H1 (cell line): ENCODE data around the gene SAP30L. TPM values are rescaled to one million over a fixed set of nuclear protein-coding genes. Genes with fewer than 3 reads are reported as not detected.

ENCODE experiments used
- CTCF ChIA-PET: fragments of 300-600 bp; sonication (Branson Sonifier 250); formaldehyde crosslinking; loops from one replicate; lab custom pipeline; 2021; ENCODE audit not compliant: partially characterized antibody; lab: Charles Lee
- POLR2A ChIA-PET: fragments of 300-600 bp; sonication (Branson Sonifier 250); formaldehyde crosslinking; loops from one replicate; lab custom pipeline; 2021; ENCODE audit warnings: inconsistent platforms; ENCODE audit not compliant: partially characterized antibody; lab: Charles Lee
- DNase-seq, 2 experiments: peaks; one replicate each; pipeline versions ENCODE4 v3.0.0 to v3.0.0-alpha.2; 2010 to 2022; ENCODE audit warnings: low spot score in 2 of 2, low read depth in 1 of 2, mixed read lengths in 1 of 2
- FAIRE-seq: peaks from 2 replicates; lab custom pipeline; 2011; peaks lifted over from hg19 to GRCh38; lab: Jason Lieb, UNC
- H2AFZ ChIP-seq: 2 replicates; pipeline ENCODE4 v1.8.1; 2012; ENCODE audit warnings: low read length, inconsistent platforms
- H2AK5ac ChIP-seq: 2 replicates; pipeline ENCODE4 v1.6.1; 2013; ENCODE audit warnings: low read depth, low read length
- H2BK120ac ChIP-seq: replicated peaks from 2 replicates; pipeline ENCODE3; 2013; ENCODE audit warnings: low read depth, low read length, inconsistent platforms
- H2BK12ac ChIP-seq: 2 replicates; pipeline ENCODE4 v1.6.1; 2013; ENCODE audit warnings: low read depth, low read length
- H2BK15ac ChIP-seq: 2 replicates; pipeline ENCODE4 v1.6.1; 2013; ENCODE audit warnings: low read length
- H2BK20ac ChIP-seq: 2 replicates; pipeline ENCODE4 v1.6.1; 2013; ENCODE audit warnings: low read length
- H2BK5ac ChIP-seq: 2 replicates; pipeline ENCODE4 v1.6.1; 2013; ENCODE audit warnings: low read depth, low read length
- H3K14ac ChIP-seq: 2 replicates; pipeline ENCODE4 v1.6.1; 2013; ENCODE audit warnings: inconsistent platforms; ENCODE audit not compliant: insufficient read length
- H3K18ac ChIP-seq: 2 replicates; pipeline ENCODE4 v1.6.1; 2013; ENCODE audit warnings: low read length; ENCODE audit errors: extremely low read depth
- H3K23ac ChIP-seq: 2 replicates; pipeline ENCODE4 v1.6.1; 2013; ENCODE audit warnings: inconsistent platforms; ENCODE audit not compliant: insufficient read length
- H3K23me2 ChIP-seq: 2 replicates; pipeline ENCODE4 v1.6.1; 2013; ENCODE audit warnings: low read depth, low read length
- H3K27ac ChIP-seq: 2 replicates; pipeline ENCODE4 v1.6.1; 2011; ENCODE audit warnings: low read depth, low read length, inconsistent platforms
- H3K27me3 ChIP-seq, 4 experiments: replicated peaks in 1 of 4; 1 replicate in 1 of 4; 2 replicates in 3 of 4; pipeline versions ENCODE4 v1.6.1 to v1.8.1; 2011 to 2013; ENCODE audit warnings: low read length in 3 of 4, mild to moderate bottlenecking in 3 of 4, inconsistent platforms in 2 of 4, mixed read lengths in 2 of 4, moderate library complexity in 1 of 4; ENCODE audit not compliant: control insufficient read depth in 3 of 4, insufficient read depth in 3 of 4; ENCODE audit errors: extremely low read depth in 1 of 4
- H3K36me3 ChIP-seq, 4 experiments: 2 replicates each; pipeline versions ENCODE4 v1.6.1 to v1.8.1; 2011 to 2013; ENCODE audit warnings: mild to moderate bottlenecking in 4 of 4, low read length in 3 of 4, moderate library complexity in 2 of 4, control low read depth in 1 of 4, inconsistent platforms in 1 of 4; ENCODE audit not compliant: insufficient read depth in 4 of 4, control insufficient read depth in 2 of 4
- H3K4ac ChIP-seq: replicated peaks from 2 replicates; pipeline ENCODE3; 2013; ENCODE audit warnings: low read length, low read depth, mixed read lengths, inconsistent platforms; ENCODE audit not compliant: insufficient read length
- H3K4me1 ChIP-seq, 4 experiments: replicated peaks in 1 of 4; 1 replicate in 1 of 4; 2 replicates in 3 of 4; pipeline versions ENCODE4 v1.6.1 to v1.8.1; 2011 to 2013; ENCODE audit warnings: low read length in 3 of 4, inconsistent platforms in 2 of 4, mixed read lengths in 1 of 4; ENCODE audit not compliant: insufficient read depth in 4 of 4, control insufficient read depth in 3 of 4
- H3K4me2 ChIP-seq, 2 experiments: 2 replicates each; pipeline versions ENCODE4 v1.6.1 to v1.8.1; 2011 to 2013; ENCODE audit warnings: low read depth in 2 of 2, low read length in 2 of 2, control low read depth in 1 of 2, inconsistent platforms in 1 of 2, mild to moderate bottlenecking in 1 of 2; ENCODE audit not compliant: insufficient read depth in 1 of 2
- H3K4me3 ChIP-seq, 4 experiments: fragments of 200-600, 300-600 bp in 1 of 4; sonication (generic), shearing (Covaris generic), sonication (Bioruptor Twin) in 1 of 4; 2 replicates each; pipeline versions ENCODE4 v1.5.1 to v1.8.1; 2011 to 2016; ENCODE audit warnings: low read length in 4 of 4, low read depth in 3 of 4, control low read depth in 2 of 4, inconsistent platforms in 2 of 4, mild to moderate bottlenecking in 2 of 4, mixed read lengths in 1 of 4, moderate library complexity in 1 of 4; ENCODE audit not compliant: insufficient read depth in 2 of 4; ENCODE audit errors: extremely low read depth in 1 of 4
- H3K56ac ChIP-seq: replicated peaks from 2 replicates; pipeline ENCODE3; 2013; ENCODE audit warnings: low read depth, mild to moderate bottlenecking, mixed read lengths, low read length, inconsistent platforms; ENCODE audit not compliant: insufficient read length
- H3K79me1 ChIP-seq: 2 replicates; pipeline ENCODE4 v1.6.1; 2013; ENCODE audit warnings: low read depth, low read length, control low read depth
- H3K79me2 ChIP-seq, 2 experiments: 2 replicates each; pipeline versions ENCODE4 v1.6.1 to v1.8.1; 2012 to 2013; ENCODE audit warnings: low read length in 2 of 2, mild to moderate bottlenecking in 2 of 2, inconsistent platforms in 1 of 2; ENCODE audit not compliant: insufficient read depth in 2 of 2, control insufficient read depth in 1 of 2
- H3K9ac ChIP-seq, 4 experiments: replicated peaks in 1 of 4; 1 replicate in 1 of 4; 2 replicates in 3 of 4; pipeline versions ENCODE4 v1.6.1 to v1.8.1; 2011 to 2013; ENCODE audit warnings: low read depth in 3 of 4, low read length in 3 of 4, control low read depth in 2 of 4, mild to moderate bottlenecking in 2 of 4, moderate library complexity in 2 of 4, inconsistent platforms in 1 of 4; ENCODE audit errors: extremely low read depth in 1 of 4
- H3K9me3 ChIP-seq, 2 experiments: 2 replicates each; pipeline versions ENCODE4 v1.6.1 to v1.8.1; 2012 to 2013; ENCODE audit warnings: mild to moderate bottlenecking in 2 of 2, moderate library complexity in 2 of 2, control low read depth in 1 of 2, inconsistent platforms in 1 of 2, low read depth in 1 of 2, low read length in 1 of 2, mixed read lengths in 1 of 2; ENCODE audit not compliant: insufficient read depth in 2 of 2
- H4K20me1 ChIP-seq, 2 experiments: replicated peaks in 1 of 2; 2 replicates each; pipeline versions ENCODE3 to v1.8.1; 2011 to 2013; ENCODE audit warnings: inconsistent platforms in 2 of 2, low read length in 2 of 2, mild to moderate bottlenecking in 1 of 2; ENCODE audit not compliant: insufficient read depth in 2 of 2, control insufficient read depth in 1 of 2
- H4K5ac ChIP-seq: 2 replicates; pipeline ENCODE4 v1.6.1; 2013; ENCODE audit warnings: low read length, low read depth, mixed read lengths, inconsistent platforms; ENCODE audit not compliant: insufficient read length
- H4K8ac ChIP-seq: 2 replicates; pipeline ENCODE4 v1.8.0; 2013; ENCODE audit warnings: mild to moderate bottlenecking, moderate library complexity, low read length, inconsistent platforms; ENCODE audit not compliant: insufficient read depth; ENCODE audit errors: extremely low read depth
- H4K91ac ChIP-seq: replicated peaks from 2 replicates; pipeline ENCODE3; 2013; ENCODE audit warnings: low read length, mixed read lengths, inconsistent platforms; ENCODE audit not compliant: insufficient read length
- BACH1 ChIP-seq: IDR thresholded peaks from 2 replicates; pipeline ENCODE4 v1.6.1; 2012; ENCODE audit warnings: low read length, improper control_type of control experiment
- CHD1 ChIP-seq: IDR thresholded peaks from 2 replicates; pipeline ENCODE4 v1.6.1; 2012; ENCODE audit warnings: low read depth, low read length, improper control_type of control experiment
- EP300 ChIP-seq, 2 experiments: IDR thresholded peaks; 1 replicate in 1 of 2; 2 replicates in 1 of 2; pipeline ENCODE4 v1.6.1; 2011 to 2012; ENCODE audit warnings: low read depth in 2 of 2, low read length in 2 of 2, mild to moderate bottlenecking in 2 of 2, borderline replicate concordance in 1 of 2, inconsistent platforms in 1 of 2, moderate library complexity in 1 of 2
- EZH2 ChIP-seq: fragments of 200-600 bp; sonication (generic); IDR thresholded peaks from 2 replicates; pipeline ENCODE4 v1.7.1; 2012; ENCODE audit warnings: low read depth, mild to moderate bottlenecking, moderate library complexity, low read length, inconsistent platforms; ENCODE audit not compliant: severe bottlenecking
- RXRA ChIP-seq: IDR thresholded peaks from 2 replicates; pipeline ENCODE4 v1.6.1; 2011; ENCODE audit warnings: low read depth, mild to moderate bottlenecking, low read length, moderate library complexity; ENCODE audit not compliant: insufficient read depth
- SAP30 ChIP-seq: fragments of 300-600 bp; sonication (generic); IDR thresholded peaks from 2 replicates; pipeline ENCODE4 v1.7.1; 2012; ENCODE audit warnings: low read length, moderate library complexity, mild to moderate bottlenecking, inconsistent platforms; ENCODE audit not compliant: insufficient read depth, insufficient replicate concordance
- SUZ12 ChIP-seq: fragments of 200-600 bp; sonication (generic); IDR thresholded peaks from 2 replicates; pipeline ENCODE4 v1.6.1; 2012; ENCODE audit warnings: mild to moderate bottlenecking, inconsistent platforms, low read length, moderate library complexity, mixed read lengths
- WGBS, 2 experiments: shearing (Covaris generic) in 1 of 2; methylation state at CpG; one replicate each; pipeline versions ENCODE4 v1.1.6 to v1.1.7; 2013 to 2015; ENCODE audit warnings: low lambda C conversion rate in 2 of 2, mixed read lengths in 2 of 2, inconsistent platforms in 1 of 2, low coverage in 1 of 2, missing lambda C conversion rate in 1 of 2; ENCODE audit not compliant: insufficient replicate concordance in 2 of 2, insufficient coverage in 1 of 2, insufficient read length in 1 of 2; ENCODE audit errors: extremely low coverage in 1 of 2, missing lambda C conversion rate in 1 of 2; 5-methylcytosine and 5-hydroxymethylcytosine counted together
- polyA plus RNA-seq, 7 experiments: library from polyadenylated mRNA; depleted of rRNA in 3 of 7; stranded (reverse) in 5 of 7; unstranded in 2 of 7; fragments of >200 nt in 5 of 7; fragments of 200-250 nt in 2 of 7; gene quantifications; 1 replicate in 5 of 7; 2 replicates in 1 of 7; 4 replicates in 1 of 7; pipeline versions ENCODE4 v1.2.1 to v1.2.3, GENCODE V29; 2011 to 2013; ENCODE audit warnings: missing spikeins in 2 of 7, mixed read lengths in 2 of 7
- total RNA-seq: library from RNA; stranded (reverse); fragmentation: NEBNext Ultra II Directional; extraction: Animal tissue kit (Norgen Biotek cat#: 25700); gene quantifications from 2 replicates; pipeline ENCODE4 v1.2.1, GENCODE V29; 2021
- TF ChIP-seq, protein P1 (sequence below): IDR thresholded peaks from 2 replicates; pipeline ENCODE4 v1.6.1; 2012; ENCODE audit warnings: inconsistent platforms

The SAP30L gene
- total and polyA plus RNA-seq, 2 of the 8 experiments (the other 6 are each of a cell fraction or from before 2014, with no cell fraction given): 12.2 to 31.5 TPM

DNA sequence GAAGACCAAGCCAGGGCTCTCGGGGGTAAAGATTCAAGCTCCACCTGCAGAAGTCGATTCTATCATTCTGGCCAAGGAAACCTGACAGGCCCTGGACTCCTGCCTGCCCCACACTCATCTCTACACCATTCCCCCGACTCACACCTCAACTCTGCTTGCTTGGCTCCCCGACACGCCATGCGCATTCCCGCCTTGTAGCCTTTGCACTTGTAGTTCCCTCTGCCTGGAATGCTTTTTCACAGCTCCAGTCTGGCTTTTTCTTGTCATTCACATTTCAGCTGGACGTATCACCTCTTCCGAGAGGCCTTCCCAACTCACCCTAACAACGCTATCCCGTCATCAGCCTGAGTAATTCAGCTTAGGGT, 60.9 kb downstream of the SAP30L start:
- DNase-seq (no peak), FAIRE-seq (no peak)
- no peak overlapping the region for H3K9ac ChIP-seq
- no peak overlapping the region for H2AK5ac ChIP-seq
- no peak overlapping the region for H2BK20ac ChIP-seq
- H3K36me3 ChIP-seq: no peaks in the 10 kb centered on the region
- H2BK120ac ChIP-seq: no peak overlapping the region
- H3K4me2 ChIP-seq: no peak overlapping the region
- no peak overlapping the region for H4K8ac ChIP-seq
- H3K9me3 ChIP-seq: no peaks in the 10 kb centered on the region
- H3K18ac ChIP-seq: no peak overlapping the region
- no peak overlapping the region for H2BK5ac ChIP-seq
- H3K79me1 ChIP-seq: no peaks in the 10 kb centered on the region
- H4K91ac ChIP-seq: no peak overlapping the region
- no peak overlapping the region for H3K27ac ChIP-seq
- H3K4me1 ChIP-seq: peaks cover 1 to 7% (median 4%) of the 10 kb centered on the region in 4 experiments; a peak in 4 of 7 replicates
- H3K23me2 ChIP-seq: no peaks in the 10 kb centered on the region
- no peaks in the 10 kb centered on the region for H4K20me1 ChIP-seq
- no peak overlapping the region for H3K14ac ChIP-seq
- no peaks in the 10 kb centered on the region for H3K27me3 ChIP-seq
- no peak overlapping the region for H4K5ac ChIP-seq
- no peak overlapping the region; the same call in 1 of the 2 replicates for H2BK12ac ChIP-seq
- H2AFZ ChIP-seq: no peak overlapping the region
- no peak overlapping the region for H3K56ac ChIP-seq
- no peaks in the 10 kb centered on the region for H3K79me2 ChIP-seq
- H2BK15ac ChIP-seq: no peak overlapping the region
- ChIA-PET POLR2A (interaction anchor here (3.0 kb wide), 1 partner anchor 15 kb away, joined by 7 read pairs; no protein-coding TSS in a partner anchor), CTCF (interaction anchor here (1.7 to 7.9 kb wide), 5 partner anchors 12 to 104 kb away, joined by 3 to 87 read pairs (median 15); no protein-coding TSS in a partner anchor)
- no peak overlapping the region for H3K4me3 ChIP-seq
- TF ChIP-seq EZH2 (no peak), EP300 (IDR thresholded peaks at IDR 0.05; ENCODE audit: borderline replicate concordance in 1 of 2, low read depth in 2 of 2, low read length in 2 of 2) (no peak), SUZ12 (no peak), BACH1 (no peak), CHD1 (no peak), RXRA (no peak), SAP30 (no peak)
- TF ChIP-seq, protein P1, sequence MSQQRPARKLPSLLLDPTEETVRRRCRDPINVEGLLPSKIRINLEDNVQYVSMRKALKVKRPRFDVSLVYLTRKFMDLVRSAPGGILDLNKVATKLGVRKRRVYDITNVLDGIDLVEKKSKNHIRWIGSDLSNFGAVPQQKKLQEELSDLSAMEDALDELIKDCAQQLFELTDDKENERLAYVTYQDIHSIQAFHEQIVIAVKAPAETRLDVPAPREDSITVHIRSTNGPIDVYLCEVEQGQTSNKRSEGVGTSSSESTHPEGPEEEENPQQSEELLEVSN: peak; percentile 52; the same call in 1 of the 2 replicates
- 92% methylated on average over 11 of the region's 11 CpGs; no CpG with 5 or more reads in 1 of the 2 experiments for WGBS, 2 experiments
- no peak overlapping the region for H3K23ac ChIP-seq
- H3K4ac ChIP-seq: no peak overlapping the region
